ENCODE results near the gene MYLK4. TPM values are rescaled to one million over a fixed set of nuclear protein-coding genes. Genes with fewer than 3 reads are reported as not detected.

Gene MYLK4
- total and polyA plus RNA-seq, 2 of the 13 experiments (the other 11 are each of a cell fraction or from before 2014, with no cell fraction given): 0.26 to 0.29 TPM

DNA sequence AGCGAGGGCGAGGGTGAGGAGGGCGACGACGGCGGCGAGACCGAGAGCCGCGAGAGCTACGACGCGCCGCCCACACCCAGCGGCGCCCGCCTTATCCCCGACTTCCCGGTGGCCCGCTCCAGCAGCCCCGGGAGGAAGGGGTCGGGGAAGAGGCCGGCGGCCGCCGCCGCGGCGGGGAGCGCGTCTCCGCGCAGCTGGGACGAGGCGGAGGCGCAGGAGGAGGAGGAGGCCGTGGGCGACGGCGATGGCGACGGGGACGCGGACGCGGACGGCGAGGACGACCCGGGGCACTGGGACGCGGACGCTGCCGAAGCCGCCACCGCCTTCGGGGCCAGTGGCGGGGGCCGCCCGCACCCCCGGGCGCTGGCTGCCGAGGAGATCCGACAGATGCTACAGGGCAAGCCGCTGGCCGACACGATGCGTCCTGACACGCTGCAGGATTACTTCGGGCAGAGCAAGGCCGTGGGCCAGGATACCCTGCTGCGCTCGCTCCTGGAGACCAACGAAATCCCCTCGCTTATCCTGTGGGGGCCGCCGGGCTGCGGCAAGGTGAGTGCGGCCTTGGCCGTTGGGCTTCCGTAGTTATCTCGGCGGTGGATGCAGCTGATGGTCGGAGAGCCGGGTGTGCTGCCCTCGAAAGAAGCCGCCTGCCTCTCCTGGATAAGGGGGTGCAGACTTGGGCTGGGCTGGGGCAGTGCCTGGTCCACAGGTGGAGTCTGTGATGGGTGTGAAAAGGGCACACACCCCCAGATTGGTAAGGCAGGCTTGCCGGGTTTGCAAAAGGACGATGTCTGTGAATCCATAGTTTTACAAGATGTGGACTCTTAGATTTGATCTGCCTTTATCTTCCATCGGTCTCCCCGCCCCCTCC is 15.4 kb upstream of the MYLK4 start (continued):
- no peak for TF ChIP-seq DPF2 (CRISPR knock-in tag; IDR thresholded peaks at IDR 0.05; ENCODE audit: borderline replicate concordance, low read depth)
- TF ChIP-seq MEIS2 (CRISPR knock-in tag; IDR thresholded peaks at IDR 0.05): peak; percentile 25; the same call in 1 of the 2 replicates
- TF ChIP-seq, protein P1, sequence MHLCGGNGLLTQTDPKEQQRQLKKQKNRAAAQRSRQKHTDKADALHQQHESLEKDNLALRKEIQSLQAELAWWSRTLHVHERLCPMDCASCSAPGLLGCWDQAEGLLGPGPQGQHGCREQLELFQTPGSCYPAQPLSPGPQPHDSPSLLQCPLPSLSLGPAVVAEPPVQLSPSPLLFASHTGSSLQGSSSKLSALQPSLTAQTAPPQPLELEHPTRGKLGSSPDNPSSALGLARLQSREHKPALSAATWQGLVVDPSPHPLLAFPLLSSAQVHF (CRISPR knock-in tag; IDR thresholded peaks at IDR 0.05): peak; percentile 69
- TF ChIP-seq ZNF777 (CRISPR knock-in tag; IDR thresholded peaks at IDR 0.05): peak; percentile 99
- 0 out of 2 replicates have a peak, but pooled peaks have one; percentile 37 for TF ChIP-seq POGZ (CRISPR knock-in tag; IDR thresholded peaks at IDR 0.05)
- TF ChIP-seq, protein P2, sequence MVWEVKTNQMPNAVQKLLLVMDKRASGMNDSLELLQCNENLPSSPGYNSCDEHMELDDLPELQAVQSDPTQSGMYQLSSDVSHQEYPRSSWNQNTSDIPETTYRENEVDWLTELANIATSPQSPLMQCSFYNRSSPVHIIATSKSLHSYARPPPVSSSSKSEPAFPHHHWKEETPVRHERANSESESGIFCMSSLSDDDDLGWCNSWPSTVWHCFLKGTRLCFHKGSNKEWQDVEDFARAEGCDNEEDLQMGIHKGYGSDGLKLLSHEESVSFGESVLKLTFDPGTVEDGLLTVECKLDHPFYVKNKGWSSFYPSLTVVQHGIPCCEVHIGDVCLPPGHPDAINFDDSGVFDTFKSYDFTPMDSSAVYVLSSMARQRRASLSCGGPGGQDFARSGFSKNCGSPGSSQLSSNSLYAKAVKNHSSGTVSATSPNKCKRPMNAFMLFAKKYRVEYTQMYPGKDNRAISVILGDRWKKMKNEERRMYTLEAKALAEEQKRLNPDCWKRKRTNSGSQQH (CRISPR knock-in tag; IDR thresholded peaks at IDR 0.05; ENCODE audit: low read depth): 0 out of 2 replicates have a peak, but pooled peaks have one; percentile 44
- peak; percentile 48 for TF ChIP-seq SP2 (CRISPR knock-in tag; IDR thresholded peaks at IDR 0.05)
- no peak for TF ChIP-seq ZNF263 (CRISPR knock-in tag; IDR thresholded peaks at IDR 0.05)
- no peak for TF ChIP-seq MATR3 (CRISPR knock-in tag; IDR thresholded peaks at IDR 0.05)
- TF ChIP-seq, protein P3, sequence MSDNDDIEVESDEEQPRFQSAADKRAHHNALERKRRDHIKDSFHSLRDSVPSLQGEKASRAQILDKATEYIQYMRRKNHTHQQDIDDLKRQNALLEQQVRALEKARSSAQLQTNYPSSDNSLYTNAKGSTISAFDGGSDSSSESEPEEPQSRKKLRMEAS (IDR thresholded peaks at IDR 0.05): peak; percentile 53
- TF ChIP-seq, protein P4, sequence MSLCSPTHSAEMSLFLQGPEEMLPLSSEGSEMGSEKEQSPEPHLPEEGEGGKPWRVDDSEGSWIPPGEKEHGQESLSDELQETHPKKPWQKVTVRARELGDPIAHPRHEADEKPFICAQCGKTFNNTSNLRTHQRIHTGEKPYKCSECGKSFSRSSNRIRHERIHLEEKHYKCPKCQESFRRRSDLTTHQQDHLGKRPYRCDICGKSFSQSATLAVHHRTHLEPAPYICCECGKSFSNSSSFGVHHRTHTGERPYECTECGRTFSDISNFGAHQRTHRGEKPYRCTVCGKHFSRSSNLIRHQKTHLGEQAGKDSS (CRISPR knock-in tag; IDR thresholded peaks at IDR 0.05; ENCODE audit: borderline replicate concordance, low read depth): peak; percentile 39
- no peak for TF ChIP-seq ZNF850 (CRISPR knock-in tag; conservative IDR thresholded peaks at IDR 0.05)
- TF ChIP-seq BRCA1 (CRISPR knock-in tag; IDR thresholded peaks at IDR 0.05): peak; percentile 38; the same call in 1 of the 2 replicates
- TF ChIP-seq, protein P5, sequence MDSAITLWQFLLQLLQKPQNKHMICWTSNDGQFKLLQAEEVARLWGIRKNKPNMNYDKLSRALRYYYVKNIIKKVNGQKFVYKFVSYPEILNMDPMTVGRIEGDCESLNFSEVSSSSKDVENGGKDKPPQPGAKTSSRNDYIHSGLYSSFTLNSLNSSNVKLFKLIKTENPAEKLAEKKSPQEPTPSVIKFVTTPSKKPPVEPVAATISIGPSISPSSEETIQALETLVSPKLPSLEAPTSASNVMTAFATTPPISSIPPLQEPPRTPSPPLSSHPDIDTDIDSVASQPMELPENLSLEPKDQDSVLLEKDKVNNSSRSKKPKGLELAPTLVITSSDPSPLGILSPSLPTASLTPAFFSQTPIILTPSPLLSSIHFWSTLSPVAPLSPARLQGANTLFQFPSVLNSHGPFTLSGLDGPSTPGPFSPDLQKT (CRISPR knock-in tag; IDR thresholded peaks at IDR 0.05; ENCODE audit: borderline replicate concordance): 0 out of 2 replicates have a peak, but pooled peaks have one; percentile 11
- TF ChIP-seq ZNF292 (CRISPR knock-in tag; IDR thresholded peaks at IDR 0.05; ENCODE audit: borderline replicate concordance, low read depth): peak; percentile 82
- TF ChIP-seq ZNF317 (CRISPR knock-in tag; IDR thresholded peaks at IDR 0.05): peak; percentile 54; the same call in 1 of the 2 replicates
- TF ChIP-seq, protein P6, sequence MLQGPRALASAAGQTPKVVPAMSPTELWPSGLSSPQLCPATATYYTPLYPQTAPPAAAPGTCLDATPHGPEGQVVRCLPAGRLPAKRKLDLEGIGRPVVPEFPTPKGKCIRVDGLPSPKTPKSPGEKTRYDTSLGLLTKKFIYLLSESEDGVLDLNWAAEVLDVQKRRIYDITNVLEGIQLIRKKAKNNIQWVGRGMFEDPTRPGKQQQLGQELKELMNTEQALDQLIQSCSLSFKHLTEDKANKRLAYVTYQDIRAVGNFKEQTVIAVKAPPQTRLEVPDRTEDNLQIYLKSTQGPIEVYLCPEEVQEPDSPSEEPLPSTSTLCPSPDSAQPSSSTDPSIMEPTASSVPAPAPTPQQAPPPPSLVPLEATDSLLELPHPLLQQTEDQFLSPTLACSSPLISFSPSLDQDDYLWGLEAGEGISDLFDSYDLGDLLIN (CRISPR knock-in tag; IDR thresholded peaks at IDR 0.05; ENCODE audit: borderline replicate concordance): 0 out of 2 replicates have a peak, but pooled peaks have one; percentile 18
- peak; percentile 68; the same call in 1 of the 2 replicates for TF ChIP-seq ZFX (CRISPR knock-in tag; IDR thresholded peaks at IDR 0.05; ENCODE audit: low read depth)
- TF ChIP-seq KAT8 (CRISPR knock-in tag; IDR thresholded peaks at IDR 0.05): no peak
- no peak for TF ChIP-seq LCORL (IDR thresholded peaks at IDR 0.05)
- TF ChIP-seq LCORL (CRISPR knock-in tag; IDR thresholded peaks at IDR 0.05): 0 out of 2 replicates have a peak, but pooled peaks have one; percentile 26
- no peak; the same call in 1 of the 2 replicates for TF ChIP-seq WIZ (CRISPR knock-in tag; IDR thresholded peaks at IDR 0.05)
- no peak for TF ChIP-seq ZNF616 (CRISPR knock-in tag; IDR thresholded peaks at IDR 0.05; ENCODE audit: low read depth)
- peak; percentile 17; the same call in 1 of the 2 replicates for TF ChIP-seq MTA1 (CRISPR knock-in tag; IDR thresholded peaks at IDR 0.05; ENCODE audit: borderline replicate concordance)

Data from HepG2 (cell line).